HEK293T (cell line): ENCODE results near the gene CYFIP1.

Experiments used
- CTCF ChIA-PET: fragments of 350-600 bp; formaldehyde crosslinking; extraction: SDS; loops from one replicate; lab custom pipeline; 2021; ENCODE audit warnings: antibody characterized with exemption, inconsistent platforms; lab: Yijun Ruan, JAX
- POLR2A ChIA-PET: fragments of 350-600 bp; formaldehyde crosslinking; extraction: SDS; loops from one replicate; lab custom pipeline; 2020; ENCODE audit warnings: antibody characterized with exemption, inconsistent platforms; lab: Yijun Ruan, JAX
- DNase-seq: peaks from one replicate; pipeline ENCODE4 v3.0.0; 2012; ENCODE audit warnings: mixed read lengths; ENCODE audit errors: extremely low spot score
- ARNT ChIP-seq: fragments of 450-650 bp; IDR thresholded peaks from 2 replicates; pipeline ENCODE4 v1.6.1; 2017; ENCODE audit warnings: mild to moderate bottlenecking
- BHLHE40 ChIP-seq: fragments of 450-650 bp; IDR thresholded peaks from 2 replicates; pipeline ENCODE4 v1.6.1; 2016; ENCODE audit warnings: mild to moderate bottlenecking, moderate library complexity, borderline replicate concordance
- CTBP1 ChIP-seq: fragments of 450-650 bp; IDR thresholded peaks from 2 replicates; pipeline ENCODE4 v1.6.1; 2016; ENCODE audit warnings: borderline replicate concordance
- ELF4 ChIP-seq: fragments of 450-650 bp; IDR thresholded peaks from 2 replicates; pipeline ENCODE4 v1.6.1; 2017; ENCODE audit warnings: antibody characterized with exemption
- FOXA1 ChIP-seq: fragments of 450-650 bp; IDR thresholded peaks from 2 replicates; pipeline ENCODE4 v1.6.1; 2016; ENCODE audit warnings: mild to moderate bottlenecking
- FOXK2 ChIP-seq: fragments of 450-650 bp; IDR thresholded peaks from 2 replicates; pipeline ENCODE4 v1.6.1; 2016; ENCODE audit warnings: mild to moderate bottlenecking
- FOXM1 ChIP-seq: fragments of 450-650 bp; IDR thresholded peaks from 2 replicates; pipeline ENCODE4 v1.6.1; 2017; ENCODE audit warnings: mild to moderate bottlenecking, borderline replicate concordance
- HDGF ChIP-seq: fragments of 450-650 bp; IDR thresholded peaks from 2 replicates; pipeline ENCODE4 v1.6.1; 2017; ENCODE audit warnings: antibody characterized with exemption, borderline replicate concordance
- L3MBTL2 ChIP-seq: fragments of 450-650 bp; conservative IDR thresholded peaks from 2 replicates; pipeline ENCODE4 v1.6.1; 2016; ENCODE audit warnings: mild to moderate bottlenecking
- LEF1 ChIP-seq: fragments of 450-650 bp; IDR thresholded peaks from 2 replicates; pipeline ENCODE4 v1.6.1; 2017; ENCODE audit warnings: mild to moderate bottlenecking, borderline replicate concordance
- NFRKB ChIP-seq: fragments of 450-650 bp; IDR thresholded peaks from 2 replicates; pipeline ENCODE4 v1.6.1; 2016; ENCODE audit warnings: mild to moderate bottlenecking, moderate library complexity
- SP1 ChIP-seq: fragments of 450-650 bp; IDR thresholded peaks from 2 replicates; pipeline ENCODE4 v1.6.1; 2017
- SUZ12 ChIP-seq: fragments of 450-650 bp; IDR thresholded peaks from 2 replicates; pipeline ENCODE4 v1.6.1; 2016; ENCODE audit warnings: mild to moderate bottlenecking
- TARDBP ChIP-seq: fragments of 450-650 bp; IDR thresholded peaks from 2 replicates; pipeline ENCODE4 v1.6.1; 2016
- ZNF384 ChIP-seq: fragments of 450-650 bp; IDR thresholded peaks from 2 replicates; pipeline ENCODE4 v1.6.1; 2016
- TF ChIP-seq, protein P1 (sequence below): fragments of 450-650 bp; IDR thresholded peaks from 2 replicates; pipeline ENCODE4 v1.6.1; 2016

Gene CYFIP1

GRCh38 chr15:22888120-22888859 is 91.9 kb downstream of the CYFIP1 start:
- CTCF ChIA-PET = no interaction called here
- DNase-seq = no peak

GRCh38 chr15:22887157-22887951 is 92.8 kb downstream of the CYFIP1 start:
- CTCF ChIA-PET = no interaction called here
- TF ChIP-seq L3MBTL2 (no peak), FOXK2 (no peak), NFRKB (no peak), LEF1 (no peak), ELF4 (no peak), FOXM1 (no peak), FOXA1 (no peak), TARDBP (no peak), HDGF (no peak), BHLHE40 (no peak), ZNF384 (no peak), SP1 (no peak)
- TF ChIP-seq, protein P1, sequence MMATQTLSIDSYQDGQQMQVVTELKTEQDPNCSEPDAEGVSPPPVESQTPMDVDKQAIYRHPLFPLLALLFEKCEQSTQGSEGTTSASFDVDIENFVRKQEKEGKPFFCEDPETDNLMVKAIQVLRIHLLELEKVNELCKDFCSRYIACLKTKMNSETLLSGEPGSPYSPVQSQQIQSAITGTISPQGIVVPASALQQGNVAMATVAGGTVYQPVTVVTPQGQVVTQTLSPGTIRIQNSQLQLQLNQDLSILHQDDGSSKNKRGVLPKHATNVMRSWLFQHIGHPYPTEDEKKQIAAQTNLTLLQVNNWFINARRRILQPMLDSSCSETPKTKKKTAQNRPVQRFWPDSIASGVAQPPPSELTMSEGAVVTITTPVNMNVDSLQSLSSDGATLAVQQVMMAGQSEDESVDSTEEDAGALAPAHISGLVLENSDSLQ = no peak
- DNase-seq = no peak
- POLR2A ChIA-PET = no interaction called here

More at GRCh38 chr15:22888120-22888859, 91.9 kb downstream of the CYFIP1 start:
- TF ChIP-seq, protein P1 = no peak
- no peak for TF ChIP-seq L3MBTL2
- POLR2A ChIA-PET = no interaction called here

- ChIA-PET CTCF (no interaction called here), POLR2A (no interaction called here)
- DNase-seq = no peak
- TF ChIP-seq LEF1 = no peak
- no peak for TF ChIP-seq L3MBTL2
- no peak for TF ChIP-seq HDGF
- TF ChIP-seq ZNF384 = no peak
- TF ChIP-seq, protein P1 = no peak
- no peak for TF ChIP-seq SUZ12
- TF ChIP-seq NFRKB = no peak
- TF ChIP-seq FOXM1 = no peak
- no peak for TF ChIP-seq CTBP1
- TF ChIP-seq FOXA1 = no peak
- no peak for TF ChIP-seq TARDBP
- TF ChIP-seq ARNT = no peak
- TF ChIP-seq FOXK2 = no peak
- no peak for TF ChIP-seq ELF4
- no peak for TF ChIP-seq BHLHE40
These were observed 95.0 kb downstream of the CYFIP1 start for GRCh38 chr15:22885120-22885519.

DNA sequence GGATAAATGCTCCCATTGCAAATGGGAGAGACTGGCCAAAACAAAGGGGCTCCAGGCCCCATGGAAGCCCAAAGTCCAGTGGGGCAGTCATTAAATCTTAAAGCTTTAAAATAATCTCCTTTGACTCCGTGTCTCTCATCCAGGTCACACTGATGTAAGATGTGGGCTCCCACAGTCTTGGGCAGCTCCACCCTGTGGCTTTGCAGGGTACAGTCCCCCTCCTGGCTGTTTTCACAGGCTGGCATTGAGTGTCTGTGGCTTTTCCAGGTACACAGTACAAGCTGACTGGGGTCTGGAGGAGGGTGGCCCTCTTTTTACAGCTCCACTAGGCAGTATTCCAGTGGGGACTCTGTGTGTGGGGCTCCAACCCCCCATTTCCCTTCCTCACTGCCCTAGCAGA is 95.8 kb downstream of the CYFIP1 start:
- POLR2A ChIA-PET = no interaction called here
- TF ChIP-seq SP1 = no peak
- no peak for TF ChIP-seq SUZ12
- TF ChIP-seq LEF1 = no peak
- no peak for TF ChIP-seq L3MBTL2
- TF ChIP-seq HDGF = no peak
- no peak for TF ChIP-seq ZNF384
- TF ChIP-seq ELF4 = no peak
- TF ChIP-seq FOXM1 = no peak
- TF ChIP-seq ARNT = no peak
- no peak for TF ChIP-seq FOXK2
- TF ChIP-seq NFRKB = no peak
- TF ChIP-seq BHLHE40 = no peak
- TF ChIP-seq, protein P1 = no peak
- CTCF ChIA-PET = no interaction called here
- DNase-seq = no peak

- no peak for DNase-seq
- TF ChIP-seq TARDBP (no peak), L3MBTL2 (no peak), FOXK2 (no peak), FOXM1 (no peak), NFRKB (no peak), HDGF (no peak), BHLHE40 (no peak), ZNF384 (no peak), SP1 (no peak), LEF1 (no peak), SUZ12 (no peak), ELF4 (no peak), ARNT (no peak), FOXA1 (no peak), CTBP1 (no peak)
- TF ChIP-seq, protein P1 = no peak
- ChIA-PET CTCF (no interaction called here), POLR2A (no interaction called here)
These were observed 97.0 kb downstream of the CYFIP1 start for GRCh38 chr15:22883196-22883595.
